Erythroblast (primary cell): ENCODE results near the gene CELSR2.

Experiments
- GATA1 ChIP-seq: IDR thresholded peaks from 2 replicates; pipeline ENCODE4 v1.6.1; 2011; ENCODE audit warnings: low read depth, mild to moderate bottlenecking, control low read depth, low read length, moderate library complexity
- POLR2A ChIP-seq: IDR thresholded peaks from 2 replicates; pipeline ENCODE4 v1.6.1; 2011; ENCODE audit warnings: mild to moderate bottlenecking, low read length

GRCh38 chr1:109272831-109273547 lies 23.6 kb downstream of the CELSR2 start:
- no peak for TF ChIP-seq POLR2A
- TF ChIP-seq GATA1: no peak
